K562 (cell line): ENCODE data around the gene NDST3. TPM values are rescaled to one million over a fixed set of nuclear protein-coding genes. Genes with fewer than 3 reads are reported as not detected.

Experiments
- ATAC-seq: fragments of 200-7000 bp; cut with Tn5 transposase; 3 replicates; pipeline ENCODE4 v1.9.1; 2020; ENCODE audit warnings: moderate library complexity
- BruUV-seq: library from RNA; stranded (reverse); fragments of 400-500 nt; replicated peaks from 2 replicates; lab custom pipeline; 2021; lab: Mats Ljungman, UMichigan
- CTCF ChIA-PET: fragments of 300-600 bp; formaldehyde crosslinking; extraction: SDS; loops from one replicate; lab custom pipeline; 2021; ENCODE audit warnings: low intra/inter-chr PET ratio; lab: Yijun Ruan, JAX
- POLR2A ChIA-PET: fragments of 300-600, 350-650 bp; sonication (Branson Sonifier 250); formaldehyde crosslinking; extraction: SDS; loops from one replicate; lab custom pipeline; 2021; ENCODE audit warnings: antibody characterized with exemption, inconsistent platforms; lab: Yijun Ruan, JAX
- DNase-seq, 4 experiments: peaks; one replicate each; pipeline versions ENCODE4 v3.0.0 to v3.0.0-alpha.2; 2011 to 2018; ENCODE audit warnings: low spot score in 3 of 4, mixed read lengths in 3 of 4; ENCODE audit errors: extremely low read depth in 1 of 4
- FAIRE-seq: peaks from 2 replicates; lab custom pipeline; 2011; peaks lifted over from hg19 to GRCh38; lab: Jason Lieb, UNC
- H2AFZ ChIP-seq: 2 replicates; pipeline ENCODE4 v1.6.0; 2011; ENCODE audit warnings: low read depth, low read length, control low read depth, inconsistent platforms
- H3K27ac ChIP-seq: fragments of 200-600 bp; 3 replicates; pipeline ENCODE4 v1.8.0; 2011; ENCODE audit warnings: low read depth, mild to moderate bottlenecking, control low read depth, inconsistent platforms, low read length, moderate library complexity, mixed read lengths; ENCODE audit errors: extremely low read depth
- H3K27me3 ChIP-seq, 2 experiments: fragments of 300-600 bp in 1 of 2; 2 replicates in 1 of 2; 3 replicates in 1 of 2; pipeline versions ENCODE4 v1.6.0 to v1.8.0; 2011; ENCODE audit warnings: inconsistent platforms in 2 of 2, low read length in 2 of 2, mild to moderate bottlenecking in 1 of 2, mixed read lengths in 1 of 2, moderate library complexity in 1 of 2; ENCODE audit not compliant: control insufficient read depth in 2 of 2, insufficient read depth in 2 of 2
- H3K36me3 ChIP-seq: fragments of 300-600 bp; 3 replicates; pipeline ENCODE4 v1.8.0; 2011; ENCODE audit warnings: mild to moderate bottlenecking, low read length, inconsistent platforms; ENCODE audit not compliant: control insufficient read depth, insufficient read depth
- H3K4me1 ChIP-seq, 2 experiments: fragments of 200-600 bp in 1 of 2; replicated peaks in 1 of 2; 2 replicates in 1 of 2; 3 replicates in 1 of 2; pipeline versions ENCODE4 v1.5.1 to v1.8.0; 2011; ENCODE audit warnings: inconsistent platforms in 2 of 2, low read length in 2 of 2, mild to moderate bottlenecking in 1 of 2, mixed read lengths in 1 of 2, moderate library complexity in 1 of 2; ENCODE audit not compliant: control insufficient read depth in 2 of 2, insufficient read depth in 2 of 2
- H3K4me2 ChIP-seq: 2 replicates; pipeline ENCODE4 v1.6.1; 2011; ENCODE audit warnings: low read length, control low read depth, inconsistent platforms, mixed read lengths; ENCODE audit not compliant: insufficient read depth
- H3K4me3 ChIP-seq: fragments of 200-600 bp; sonication (generic), shearing (Covaris generic); 2 replicates; pipeline ENCODE4 v1.5.1; 2016; ENCODE audit warnings: control low read depth, inconsistent platforms
- H3K79me2 ChIP-seq: fragments of 200-600 bp; 3 replicates; pipeline ENCODE4 v1.8.0; 2011; ENCODE audit warnings: low read length, inconsistent platforms; ENCODE audit not compliant: control insufficient read depth, insufficient read depth
- H3K9ac ChIP-seq, 2 experiments: 2 replicates each; pipeline versions ENCODE4 v1.6.0 to v1.6.1; 2011; ENCODE audit warnings: low read depth in 2 of 2, low read length in 2 of 2, control low read depth in 1 of 2, inconsistent platforms in 1 of 2, mild to moderate bottlenecking in 1 of 2, mixed read lengths in 1 of 2; ENCODE audit not compliant: insufficient read depth in 1 of 2
- H3K9me1 ChIP-seq: one replicate; pipeline ENCODE4 v1.6.0; 2011; ENCODE audit warnings: inconsistent platforms, mild to moderate bottlenecking, low read length, moderate library complexity; ENCODE audit not compliant: control insufficient read depth, insufficient read depth
- H3K9me3 ChIP-seq: replicated peaks from 2 replicates; pipeline ENCODE4 v1.5.1; 2011; ENCODE audit warnings: low read depth, low read length, inconsistent platforms; ENCODE audit not compliant: control insufficient read depth, insufficient read depth
- H4K20me1 ChIP-seq: replicated peaks from 2 replicates; pipeline ENCODE4 v1.6.1; 2011; ENCODE audit warnings: low read length, inconsistent platforms, mixed read lengths; ENCODE audit not compliant: control insufficient read depth, insufficient read depth
- ASH1L ChIP-seq: fragments of 450-650 bp; IDR thresholded peaks from 2 replicates; pipeline ENCODE4 v1.6.1; 2018; ENCODE audit warnings: borderline replicate concordance, mild to moderate bottlenecking, low read depth; ENCODE audit not compliant: partially characterized antibody
- CBFA2T2 ChIP-seq: fragments of 450-650 bp; conservative IDR thresholded peaks from 2 replicates; pipeline ENCODE4 v1.6.1; 2017; ENCODE audit warnings: mild to moderate bottlenecking
- CBFA2T3 ChIP-seq: fragments of 450-650 bp; IDR thresholded peaks from 2 replicates; pipeline ENCODE4 v1.6.1; 2017
- ETV5 ChIP-seq: sonication (generic); formaldehyde crosslinking; IDR thresholded peaks from 2 replicates; pipeline ENCODE4 v1.4.0; 2020; ENCODE audit warnings: low read depth, mild to moderate bottlenecking, missing genetic modification reagents
- KDM1A ChIP-seq, 2 experiments: fragments of 450-650 bp; IDR thresholded peaks; 2 replicates each; pipeline ENCODE4 v1.6.1; 2016; ENCODE audit warnings: mild to moderate bottlenecking in 2 of 2
- NCOR1 ChIP-seq: fragments of 450-650 bp; IDR thresholded peaks from 2 replicates; pipeline ENCODE4 v1.6.1; 2016; ENCODE audit warnings: mild to moderate bottlenecking, moderate library complexity
- ZC3H4 ChIP-seq: sonication (generic); formaldehyde crosslinking; IDR thresholded peaks from 2 replicates; pipeline ENCODE4 v1.9.0; 2021; ENCODE audit warnings: missing genetic modification reagents, borderline replicate concordance
- WGBS: fragments of 100-300 bp; shearing (Covaris generic); methylation state at CpG from one replicate; pipeline ENCODE4 v1.1.6; 2016; ENCODE audit warnings: low coverage, mixed read lengths; ENCODE audit not compliant: insufficient coverage; ENCODE audit errors: missing lambda C conversion rate; 5-methylcytosine and 5-hydroxymethylcytosine counted together
- in situ Hi-C: fragments of 300-500 bp; cut with MboI; formaldehyde crosslinking; loops from 4 replicates; pipeline ENCODE4 v1.15.0; 2018; ENCODE audit warnings: inconsistent platforms, mixed read lengths
- intact Hi-C: fragments of 100-400 bp; cut with micrococcal nuclease; formaldehyde crosslinking; loops from 2 replicates; pipeline ENCODE4 v1.14.2; 2022
- polyA plus RNA-seq, 8 experiments: library from polyadenylated mRNA; depleted of rRNA in 4 of 8; stranded (reverse) in 5 of 8; unstranded in 3 of 8; fragments of >200 nt; fragmentation: Nextera tagmentation in 2 of 8; fragmentation: Illumina TruSeq in 1 of 8; extraction: Ambion mirVana in 2 of 8; extraction: Trizol in 1 of 8; gene quantifications; 2 replicates each; pipeline versions ENCODE4 v1.2.1 to v1.2.3, GENCODE V29; 2011 to 2014; ENCODE audit warnings: inconsistent platforms in 1 of 8, missing spikeins in 1 of 8
- total RNA-seq, 7 experiments: library from RNA; depleted of rRNA in 6 of 7; stranded (reverse); fragments of >200 nt in 6 of 7; fragmentation: Illumina TruSeq in 2 of 7; extraction: Trizol in 2 of 7; gene quantifications; 2 replicates each; pipeline versions ENCODE4 v1.2.1 to v1.2.3, GENCODE V29; 2011 to 2021; ENCODE audit warnings: low replicate concordance in 1 of 7
- TF ChIP-seq, protein P1 (sequence below): fragments of 250-450 bp; sonication (Bioruptor Pico); IDR thresholded peaks from 2 replicates; pipeline ENCODE4 v1.5.1; 2021; ENCODE audit warnings: mild to moderate bottlenecking

Gene NDST3
- total and polyA plus RNA-seq, 9 of the 15 experiments (the other 6 are each of a cell fraction or from before 2014, with no cell fraction given) = not detected

GRCh38 chr4:118259111-118259510, 224.8 kb downstream of the NDST3 start:
- TF ChIP-seq, protein P1, sequence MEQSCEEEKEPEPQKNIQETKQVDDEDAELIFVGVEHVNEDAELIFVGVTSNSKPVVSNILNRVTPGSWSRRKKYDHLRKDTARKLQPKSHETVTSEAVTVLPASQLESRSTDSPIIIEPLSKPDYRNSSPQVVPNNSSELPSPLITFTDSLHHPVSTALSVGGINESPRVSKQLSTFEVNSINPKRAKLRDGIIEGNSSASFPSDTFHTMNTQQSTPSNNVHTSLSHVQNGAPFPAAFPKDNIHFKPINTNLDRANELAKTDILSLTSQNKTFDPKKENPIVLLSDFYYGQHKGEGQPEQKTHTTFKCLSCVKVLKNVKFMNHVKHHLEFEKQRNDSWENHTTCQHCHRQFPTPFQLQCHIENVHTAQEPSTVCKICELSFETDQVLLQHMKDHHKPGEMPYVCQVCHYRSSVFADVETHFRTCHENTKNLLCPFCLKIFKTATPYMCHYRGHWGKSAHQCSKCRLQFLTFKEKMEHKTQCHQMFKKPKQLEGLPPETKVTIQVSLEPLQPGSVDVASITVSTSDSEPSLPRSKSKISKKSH (CRISPR knock-in tag) = no peak
- no peak for TF ChIP-seq ETV5 (CRISPR knock-in tag)
- no peak for TF ChIP-seq NCOR1
- peak; percentile 17; the same call in 1 of the 2 replicates for TF ChIP-seq CBFA2T2
- TF ChIP-seq ASH1L = no peak
- no peak for TF ChIP-seq ZC3H4 (CRISPR knock-in tag)
- TF ChIP-seq KDM1A (IDR thresholded peaks at IDR 0.05) = peak; percentile 28 to 49; a peak in 1 of 4 replicates
- TF ChIP-seq CBFA2T3 = peak; percentile 30; the same call in 1 of the 2 replicates
- TF ChIP-seq, all 486 proteins: peak for 3
- Histone ChIP-seq H2AFZ (no peak overlapping the region), H3K36me3 (no peaks in the 10 kb centered on the region), H3K9me3 (no peaks in the 10 kb centered on the region), H3K4me2 (no peak overlapping the region), H3K79me2 (no peaks in the 10 kb centered on the region), H3K9ac (no peak overlapping the region), H3K27me3 (no peaks in the 10 kb centered on the region), H4K20me1 (no peaks in the 10 kb centered on the region), H3K4me1 (no peaks in the 10 kb centered on the region), H3K4me3 (no peak overlapping the region), H3K27ac (no peak overlapping the region), H3K9me1 (no peaks in the 10 kb centered on the region)
- CTCF ChIA-PET = no interaction called here
- ATAC-seq = no peak
- FAIRE-seq = no peak
- POLR2A ChIA-PET = no interaction called here
- 0% methylated on average over 3 of the region's 3 CpGs for WGBS
- BruUV-seq = no TSS peak
- intact Hi-C loops (no loop called here), in situ Hi-C loops (no loop called here)
- DNase-seq = no peak
